ENCODE results near the gene LAMTOR4.

The LAMTOR4 gene

GRCh38 chr7:100105534-100105933 lies 43.2 kb upstream of the LAMTOR4 start:
- TF ChIP-seq CTCF (IDR thresholded peaks at IDR 0.05; ENCODE audit: insufficient read depth, low read length, missing control alignments): no peak
- no peak overlapping the region for H3K4me3 ChIP-seq (ENCODE audit: low read depth, low read length)
- CTCF ChIA-PET: interaction anchor here (0.8 kb wide), 1 partner anchor 25 kb away, joined by 3 read pairs; no protein-coding TSS in a partner anchor
- POLR2A ChIA-PET: no interaction called here
- no peak for DNase-seq (ENCODE audit: low read depth, low spot score)

DNA sequence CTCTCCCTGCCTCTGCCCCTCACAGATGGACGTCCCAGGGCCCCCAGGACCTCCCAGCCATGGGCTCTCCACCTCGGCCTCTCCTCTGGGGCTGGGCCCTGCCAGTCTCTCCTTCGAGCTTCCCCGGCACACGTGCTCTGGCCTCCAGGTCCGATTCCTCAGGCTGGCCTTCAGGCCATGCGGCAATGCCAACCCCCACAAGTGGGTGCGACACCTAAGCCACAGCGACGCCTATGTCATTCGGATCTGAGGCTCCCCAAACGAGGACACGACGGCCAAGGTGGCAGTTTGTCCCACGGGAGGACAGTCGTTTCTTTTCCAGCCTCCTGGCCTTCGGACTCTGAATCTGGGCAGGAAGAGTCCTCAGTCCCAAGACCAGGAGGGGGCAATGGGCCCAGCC lies 42.1 kb upstream of the LAMTOR4 start:
- CTCF ChIA-PET: interaction anchor here (0.9 kb wide), 1 partner anchor 24 kb away, joined by 3 read pairs; no protein-coding TSS in a partner anchor

DNA sequence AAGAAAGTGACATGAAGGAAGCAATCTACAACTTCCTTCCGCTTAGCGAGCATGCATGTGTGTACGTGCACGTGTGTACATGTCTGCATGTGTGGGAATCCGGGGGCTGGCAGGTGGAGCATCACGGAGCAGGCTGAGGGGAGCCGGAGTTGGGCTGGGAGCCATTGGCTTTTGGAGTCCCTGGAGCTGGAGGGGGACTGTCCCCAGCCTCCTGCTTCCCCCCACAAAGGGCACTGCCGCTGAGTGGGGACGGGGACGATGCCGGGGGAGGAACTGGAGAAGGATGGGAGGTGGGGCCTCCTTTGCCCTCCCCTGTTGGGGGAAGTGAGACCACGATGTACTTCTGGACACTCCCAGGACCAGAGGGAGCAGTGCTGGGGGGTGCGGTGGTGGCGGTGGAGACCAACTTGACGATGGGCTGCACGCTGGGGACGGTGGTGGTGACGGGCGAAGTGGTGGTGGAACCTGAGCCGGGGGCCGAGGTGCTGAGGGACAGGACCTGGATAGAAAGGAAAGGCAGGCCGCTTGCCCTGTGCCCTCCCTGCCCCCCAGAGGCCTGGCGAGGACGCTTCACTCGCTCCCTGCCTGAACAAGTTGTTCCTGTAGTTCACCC lies 41.5 kb upstream of the LAMTOR4 start:
- TF ChIP-seq CTCF (IDR thresholded peaks at IDR 0.05; ENCODE audit: insufficient read depth, low read length, missing control alignments): no peak
- ChIA-PET POLR2A (no interaction called here), CTCF (no interaction called here)
- H3K4me3 ChIP-seq (ENCODE audit: low read depth, low read length): no peak overlapping the region
- DNase-seq (ENCODE audit: low read depth, low spot score): no peak

More for the DNA sequence above, 42.1 kb upstream of the LAMTOR4 start:
- POLR2A ChIA-PET: no interaction called here
- TF ChIP-seq CTCF (IDR thresholded peaks at IDR 0.05; ENCODE audit: insufficient read depth, low read length, missing control alignments): no peak
- no peak for DNase-seq (ENCODE audit: low read depth, low spot score)
- no peak overlapping the region for H3K4me3 ChIP-seq (ENCODE audit: low read depth, low read length)

DNA sequence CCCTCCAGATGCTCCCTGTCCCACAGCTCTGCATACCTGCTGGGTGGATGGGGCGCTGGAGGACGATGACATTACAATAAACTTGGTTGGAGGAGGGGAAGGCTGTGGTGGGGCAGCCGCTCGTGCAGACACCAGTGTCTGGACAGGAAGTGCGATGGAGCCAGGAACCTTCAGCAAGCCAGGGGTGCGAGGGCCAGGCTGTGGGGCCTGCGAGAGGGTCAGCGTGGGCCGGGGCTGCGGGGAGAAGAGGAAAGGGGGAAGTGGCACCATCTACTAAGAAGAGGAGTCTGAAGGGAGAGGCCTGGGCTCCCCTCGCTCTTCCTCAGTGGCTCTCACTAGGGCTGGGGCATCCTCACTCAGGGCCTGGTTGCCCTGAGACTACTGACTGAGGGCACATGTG lies 40.8 kb upstream of the LAMTOR4 start:
- no peak for TF ChIP-seq CTCF (IDR thresholded peaks at IDR 0.05; ENCODE audit: insufficient read depth, low read length, missing control alignments)
- POLR2A ChIA-PET: no interaction called here
- no peak overlapping the region for H3K4me3 ChIP-seq (ENCODE audit: low read depth, low read length)
- no peak for DNase-seq (ENCODE audit: low read depth, low spot score)
- CTCF ChIA-PET: no interaction called here

DNA sequence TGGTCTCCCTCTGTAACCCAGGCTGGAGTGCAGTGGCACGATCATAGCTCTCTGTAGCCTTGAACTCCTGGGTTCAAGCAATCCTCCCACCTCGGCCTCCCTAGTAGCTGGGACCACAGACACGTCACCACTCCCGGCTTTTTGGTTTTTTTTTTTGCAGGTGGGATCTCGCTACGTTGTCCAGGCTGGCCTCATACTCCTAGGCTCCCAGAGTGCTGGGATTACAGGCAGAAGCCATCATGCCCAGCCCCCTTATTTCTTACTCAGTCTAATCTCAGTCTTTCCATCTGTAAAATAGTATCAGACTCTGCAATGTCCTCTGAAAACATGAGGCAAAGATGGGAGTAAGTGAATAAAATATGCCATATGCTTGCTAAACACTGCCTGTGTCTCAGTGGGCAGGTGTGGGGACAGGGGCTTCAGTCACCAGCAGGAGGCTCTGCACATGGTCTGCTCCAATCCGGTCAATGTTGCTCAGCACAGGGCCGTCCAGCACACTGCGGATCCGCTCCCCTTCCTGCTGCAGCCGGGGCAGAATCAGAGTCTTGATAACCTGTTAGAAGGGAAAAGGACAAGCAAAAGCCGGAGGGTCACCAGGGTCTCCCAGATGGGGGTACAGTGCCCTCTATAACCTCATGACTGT lies 39.1 kb upstream of the LAMTOR4 start:
- H3K4me3 ChIP-seq (ENCODE audit: low read depth, low read length): no peak overlapping the region
- ChIA-PET POLR2A (interaction anchor here (0.6 kb wide), 1 partner anchor 17 kb away, joined by 3 read pairs; no protein-coding TSS in a partner anchor), CTCF (no interaction called here)
- no peak for DNase-seq (ENCODE audit: low read depth, low spot score)
- no peak for TF ChIP-seq CTCF (IDR thresholded peaks at IDR 0.05; ENCODE audit: insufficient read depth, low read length, missing control alignments)

GRCh38 chr7:100111156-100111555 lies 37.6 kb upstream of the LAMTOR4 start:
- TF ChIP-seq CTCF (IDR thresholded peaks at IDR 0.05; ENCODE audit: insufficient read depth, low read length, missing control alignments): no peak
- H3K4me3 ChIP-seq (ENCODE audit: low read depth, low read length): no peak overlapping the region
- ChIA-PET CTCF (no interaction called here), POLR2A (no interaction called here)
- DNase-seq (ENCODE audit: low read depth, low spot score): no peak

Data from AG04449 (cell line).